AG04449 (cell line): ENCODE data around the gene OSMR.

Experiments used
- CTCF ChIA-PET: fragments of 350-600 bp; formaldehyde crosslinking; extraction: SDS; loops from one replicate; lab custom pipeline; 2021; ENCODE audit warnings: antibody characterized with exemption; lab: Yijun Ruan, JAX
- POLR2A ChIA-PET: fragments of 400-600, 350-600 bp; formaldehyde crosslinking; extraction: SDS; loops from one replicate; lab custom pipeline; 2020; ENCODE audit warnings: antibody characterized with exemption, inconsistent platforms; lab: Yijun Ruan, JAX
- DNase-seq: peaks from one replicate; pipeline ENCODE4 v3.0.0-alpha.2; 2010; ENCODE audit warnings: low read depth, low spot score
- H3K4me3 ChIP-seq: 2 replicates; pipeline ENCODE4 v1.5.1; 2011; ENCODE audit warnings: low read depth, mild to moderate bottlenecking, control low read depth, low read length
- CTCF ChIP-seq: IDR thresholded peaks from one replicate; pipeline ENCODE4 v1.5.1; 2011; ENCODE audit warnings: mild to moderate bottlenecking, moderate library complexity, low read length, control low read depth, inconsistent platforms; ENCODE audit not compliant: insufficient read depth; ENCODE audit errors: missing control alignments

OSMR gene

GRCh38 chr5:38871058-38871605 lies 25.3 kb downstream of the OSMR start:
- DNase-seq: no peak
- ChIA-PET POLR2A (interaction anchor here (0.7 to 1.3 kb wide), 2 partner anchors 24 to 25 kb away, joined by 4 to 5 read pairs; partner anchors contain the start of gene OSMR), CTCF (interaction anchor here (1.2 kb wide), 1 partner anchor 24 kb away, joined by 3 read pairs; no protein-coding TSS in a partner anchor)
- H3K4me3 ChIP-seq: no peak overlapping the region
- no peak for TF ChIP-seq CTCF

- DNase-seq: peak; percentile 98
- no peak for TF ChIP-seq CTCF
- CTCF ChIA-PET: interaction anchor here (1.1 kb wide), 1 partner anchor 209 kb away, joined by 3 read pairs; no protein-coding TSS in a partner anchor
- H3K4me3 ChIP-seq: no peak overlapping the region
- POLR2A ChIA-PET: interaction anchor here (1.2 to 1.3 kb wide), 4 partner anchors 17 to 28 kb away, joined by 4 to 6 read pairs (median 4); partner anchors contain the start of gene OSMR
Observed at GRCh38 chr5:38871790-38872551, 26.2 kb downstream of the OSMR start.

- no peak for DNase-seq
- ChIA-PET CTCF (interaction anchor here (1.1 kb wide), 1 partner anchor 208 kb away, joined by 3 read pairs; no protein-coding TSS in a partner anchor), POLR2A (interaction anchor here (1.2 to 1.3 kb wide), 2 partner anchors 26 to 29 kb away, joined by 4 to 6 read pairs; no protein-coding TSS in a partner anchor)
- no peak overlapping the region for H3K4me3 ChIP-seq
- no peak for TF ChIP-seq CTCF
Observed at GRCh38 chr5:38872826-38873225, 27.0 kb downstream of the OSMR start.

DNA sequence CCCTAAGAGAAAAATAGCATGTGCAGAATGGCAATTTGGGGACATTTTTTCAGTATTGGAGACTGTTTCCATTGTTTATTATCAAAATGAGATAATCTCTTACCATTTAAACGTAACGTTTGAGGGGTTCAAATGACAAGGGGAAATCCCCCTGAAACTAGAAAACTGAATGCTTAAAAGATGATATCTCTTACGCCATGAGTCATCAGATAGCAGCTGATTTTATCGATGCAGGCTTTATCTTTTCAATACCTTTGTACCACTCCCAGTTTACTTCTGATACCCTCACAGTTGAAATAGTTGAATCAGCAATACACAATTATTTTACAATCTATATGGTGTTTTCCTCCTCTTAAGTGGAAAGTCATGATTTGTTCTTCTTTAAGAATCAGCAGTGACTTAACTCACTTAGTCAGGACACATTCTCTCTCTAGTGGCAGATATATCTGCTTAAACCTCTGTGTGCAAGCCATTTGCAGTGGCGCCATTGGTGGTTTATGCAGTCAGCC lies 29.2 kb downstream of the OSMR start:
- CTCF ChIA-PET: interaction anchor here (0.6 kb wide), 1 partner anchor 492 kb away, joined by 3 read pairs; no protein-coding TSS in a partner anchor
- DNase-seq: no peak
- no peak overlapping the region for H3K4me3 ChIP-seq
- TF ChIP-seq CTCF: no peak
- POLR2A ChIA-PET: no interaction called here

GRCh38 chr5:38878391-38879077 lies 32.7 kb downstream of the OSMR start:
- no peak for TF ChIP-seq CTCF
- ChIA-PET POLR2A (no interaction called here), CTCF (interaction anchor here (1.3 kb wide), 1 partner anchor 69 kb away, joined by 3 read pairs; no protein-coding TSS in a partner anchor)
- no peak overlapping the region for H3K4me3 ChIP-seq
- no peak for DNase-seq
